Measurements from ENCODE around the gene PIGL. TPM values are rescaled to one million over a fixed set of nuclear protein-coding genes. Genes with fewer than 3 reads are reported as not detected.
"Not testable (repeated sequence)": the region's sequence is repeated elsewhere in the genome, so short reads cannot be mapped to it uniquely, and the experiment has no call there.

The PIGL gene
- total RNA-seq, 1 donor from 2014 or later = 33.9 TPM

- DNase-seq (ENCODE audit: low spot score) = no peak
These were observed 56.9 kb downstream of the PIGL start for GRCh38 chr17:16273929-16274339.

GRCh38 chr17:16275024-16275423, 58.0 kb downstream of the PIGL start:
- no peak for DNase-seq (ENCODE audit: low spot score)

GRCh38 chr17:16277163-16277562, 60.2 kb downstream of the PIGL start:
- no peak for DNase-seq (ENCODE audit: low spot score)

- peak; percentile 76 for DNase-seq (ENCODE audit: low spot score)
These were observed 64.3 kb downstream of the PIGL start for GRCh38 chr17:16281351-16281750.

GRCh38 chr17:16282522-16282921, 65.5 kb downstream of the PIGL start:
- DNase-seq (ENCODE audit: low spot score) = peak; percentile 38

- no peak for DNase-seq (ENCODE audit: low spot score)
These were observed 66.7 kb downstream of the PIGL start for GRCh38 chr17:16283705-16284104.

- DNase-seq (ENCODE audit: low spot score) = no peak
These were observed 68.6 kb downstream of the PIGL start for GRCh38 chr17:16285646-16286008.

GRCh38 chr17:16286009-16286946, 69.3 kb downstream of the PIGL start:
- peak; percentile 95 for DNase-seq (ENCODE audit: low spot score)

- peak; percentile 17 for DNase-seq (ENCODE audit: low spot score)
These were observed 70.0 kb downstream of the PIGL start for GRCh38 chr17:16286947-16287562.

GRCh38 chr17:16287563-16288027, 70.6 kb downstream of the PIGL start:
- DNase-seq (ENCODE audit: low spot score) = peak; percentile 82

GRCh38 chr17:16288860-16289571, 72.0 kb downstream of the PIGL start:
- DNase-seq (ENCODE audit: low spot score) = peak; percentile 57

GRCh38 chr17:16293931-16294330, 76.9 kb downstream of the PIGL start:
- DNase-seq (ENCODE audit: low spot score) = no peak

- no peak for DNase-seq (ENCODE audit: low spot score)
These were observed 77.5 kb downstream of the PIGL start for GRCh38 chr17:16294560-16294959.

- not testable (repeated sequence) for DNase-seq (ENCODE audit: low spot score)
These were observed 79.1 kb downstream of the PIGL start for GRCh38 chr17:16296072-16296471.

GRCh38 chr17:16297367-16298139, 80.5 kb downstream of the PIGL start:
- DNase-seq (ENCODE audit: low spot score) = no peak

GRCh38 chr17:16298140-16298662, 81.2 kb downstream of the PIGL start:
- DNase-seq (ENCODE audit: low spot score) = no peak

GRCh38 chr17:16300554-16300953, 83.5 kb downstream of the PIGL start:
- no peak for DNase-seq (ENCODE audit: low spot score)

- peak; percentile 80 for DNase-seq (ENCODE audit: low spot score)
These were observed 85.2 kb downstream of the PIGL start for GRCh38 chr17:16301963-16302855.

- DNase-seq (ENCODE audit: low spot score) = no peak
These were observed 85.8 kb downstream of the PIGL start for GRCh38 chr17:16302856-16303255.

- no peak for DNase-seq (ENCODE audit: low spot score)
These were observed 87.8 kb downstream of the PIGL start for GRCh38 chr17:16304830-16305229.
